HG02623 (cell line): ENCODE data around the gene ARID2.

ENCODE experiments used
- ATAC-seq: cut with Tn5 transposase; IDR thresholded peaks from one replicate; pipeline ENCODE4 v1.9.1; 2021; ENCODE audit warnings: moderate library complexity; ENCODE audit not compliant: unreplicated experiment

ARID2 gene

GRCh38 chr12:45918818-45919217, 189.3 kb downstream of the ARID2 start:
- ATAC-seq: no peak

- no peak for ATAC-seq
These were observed 198.8 kb downstream of the ARID2 start for GRCh38 chr12:45928309-45928708.

DNA sequence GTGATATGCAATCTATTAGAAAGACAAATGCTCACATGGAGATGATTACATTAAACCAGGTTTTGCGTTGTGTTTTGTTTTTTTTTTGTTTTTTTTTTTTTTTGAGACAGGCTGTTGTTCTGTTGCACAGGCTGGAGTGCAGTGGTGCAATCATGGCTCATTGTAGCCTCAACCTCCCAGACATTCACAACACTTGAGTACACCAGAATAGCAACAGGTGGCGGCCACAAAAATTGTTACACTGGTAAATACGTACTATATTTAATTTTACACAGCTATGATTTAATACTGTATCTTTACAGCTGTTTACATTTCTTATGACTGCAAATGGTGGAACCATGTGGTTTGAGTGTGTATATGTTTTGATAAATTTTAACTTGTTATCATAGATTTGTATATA, 200.9 kb downstream of the ARID2 start:
- ATAC-seq: no peak

DNA sequence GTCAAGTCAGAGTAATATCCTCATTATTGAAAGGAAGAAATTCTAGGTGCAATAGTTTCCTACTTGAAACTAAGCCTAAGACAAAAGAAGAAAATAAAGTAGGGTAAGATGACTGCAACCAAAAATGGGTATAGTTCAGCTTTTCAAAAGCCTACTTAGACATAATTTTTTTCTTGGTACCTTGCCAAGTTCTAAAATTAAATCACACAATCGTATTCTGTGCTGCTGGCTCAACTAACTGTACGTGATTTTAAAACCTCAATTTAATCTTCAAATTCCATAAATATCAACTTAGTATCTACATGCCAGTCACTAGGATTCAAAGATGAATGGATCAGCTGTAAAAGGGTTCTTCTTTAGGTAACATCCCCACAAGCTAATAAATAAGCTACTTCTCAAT, 204.0 kb downstream of the ARID2 start:
- ATAC-seq: no peak

GRCh38 chr12:45934956-45935355, 205.4 kb downstream of the ARID2 start:
- no peak for ATAC-seq

DNA sequence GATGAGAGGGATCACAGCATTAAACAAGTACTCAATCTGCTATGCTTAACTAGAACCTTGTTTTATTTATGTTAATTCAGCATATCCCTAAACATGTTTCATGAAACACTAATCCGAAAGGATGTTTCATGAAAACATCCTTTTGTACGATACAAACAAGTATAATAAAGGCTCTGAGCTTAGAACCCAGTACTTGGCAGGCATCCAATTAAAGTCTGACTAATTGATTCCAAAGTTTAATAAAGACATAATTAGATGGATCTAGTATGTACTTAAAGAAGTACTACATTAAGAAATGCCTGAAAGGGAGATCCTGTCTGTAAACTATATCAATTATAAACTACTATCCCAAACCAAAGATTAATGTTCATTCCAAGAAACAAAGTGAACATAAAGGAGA, 209.1 kb downstream of the ARID2 start:
- ATAC-seq: no peak

- ATAC-seq: no peak
These were observed 210.3 kb downstream of the ARID2 start for GRCh38 chr12:45939759-45940158.

- no peak for ATAC-seq
These were observed 215.3 kb downstream of the ARID2 start for GRCh38 chr12:45944771-45945170.

GRCh38 chr12:45946435-45946834, 216.9 kb downstream of the ARID2 start:
- no peak for ATAC-seq

GRCh38 chr12:45948546-45948945, 219.0 kb downstream of the ARID2 start:
- no peak for ATAC-seq
